PC-3 (cell line): ENCODE results near the gene CAMK2N2. TPM values are rescaled to one million over a fixed set of nuclear protein-coding genes. Genes with fewer than 3 reads are reported as not detected.

Experiments used
- ATAC-seq: fragments of 200-7000 bp; cut with Tn5 transposase; 2 replicates; pipeline ENCODE4 v1.9.1; 2020; ENCODE audit warnings: mild to moderate bottlenecking, moderate library complexity
- BruUV-seq: library from RNA; stranded (reverse); fragments of 400-500 nt; replicated peaks from 2 replicates; lab custom pipeline; 2021; lab: Mats Ljungman, UMichigan
- CTCF ChIA-PET: fragments of 300-600 bp; sonication (Branson Sonifier 250); formaldehyde crosslinking; loops from one replicate; lab custom pipeline; 2022; ENCODE audit warnings: antibody characterized with exemption; lab: Charles Lee
- POLR2A ChIA-PET: fragments of 300-600 bp; sonication (Branson Sonifier 250); formaldehyde crosslinking; loops from one replicate; lab custom pipeline; 2022; ENCODE audit warnings: antibody characterized with exemption; ENCODE audit not compliant: unreplicated experiment; lab: Charles Lee
- DNase-seq: peaks from one replicate; pipeline ENCODE4 v3.0.0-alpha.2; 2015
- H2AFZ ChIP-seq: fragments of 300-600 bp; sonication (generic); 2 replicates; pipeline ENCODE4 v1.6.0; 2016; ENCODE audit warnings: antibody characterized with exemption, low read length
- H3F3A ChIP-seq: fragments of 300-600 bp; sonication (generic); one replicate; pipeline ENCODE4 v1.6.0; 2017; ENCODE audit warnings: antibody characterized with exemption, low read length, control low read depth, mild to moderate bottlenecking; ENCODE audit not compliant: unreplicated experiment
- H3K27ac ChIP-seq: fragments of 300-600 bp; sonication (generic); 2 replicates; pipeline ENCODE4 v1.5.1; 2016; ENCODE audit warnings: mild to moderate bottlenecking, low read length
- H3K27me3 ChIP-seq: fragments of 300-600 bp; sonication (generic); 2 replicates; pipeline ENCODE4 v1.6.1; 2016; ENCODE audit warnings: low read length, mixed read lengths
- H3K36me3 ChIP-seq: fragments of 300-600 bp; sonication (generic); 2 replicates; pipeline ENCODE4 v1.6.1; 2016; ENCODE audit warnings: low read depth, mixed run types, low read length, mixed read lengths
- H3K4me1 ChIP-seq: fragments of 300-600 bp; sonication (generic); 2 replicates; pipeline ENCODE4 v1.5.1; 2016; ENCODE audit warnings: low read length; ENCODE audit not compliant: insufficient read depth
- H3K4me2 ChIP-seq: fragments of 300-600 bp; sonication (generic); 2 replicates; pipeline ENCODE4 v1.6.0; 2016; ENCODE audit warnings: low read length
- H3K4me3 ChIP-seq: fragments of 300-600 bp; sonication (generic); 2 replicates; pipeline ENCODE4 v1.5.1; 2016; ENCODE audit warnings: mild to moderate bottlenecking, low read length, mixed read lengths
- H3K79me2 ChIP-seq: fragments of 300-600 bp; sonication (generic); 2 replicates; pipeline ENCODE4 v1.6.1; 2017; ENCODE audit warnings: low read length, mixed read lengths
- H3K9ac ChIP-seq: fragments of 300-600 bp; sonication (generic); 2 replicates; pipeline ENCODE4 v1.6.0; 2016; ENCODE audit warnings: mild to moderate bottlenecking, low read length
- H3K9me2 ChIP-seq: fragments of 300-600 bp; sonication (generic); replicated peaks from 2 replicates; pipeline ENCODE4 v1.6.1; 2016; ENCODE audit warnings: mixed run types, low read length, mixed read lengths
- H3K9me3 ChIP-seq: fragments of 300-600 bp; sonication (generic); 2 replicates; pipeline ENCODE4 v1.6.1; 2016; ENCODE audit warnings: low read length, mixed read lengths
- H4K20me1 ChIP-seq: fragments of 300-600 bp; sonication (generic); 2 replicates; pipeline ENCODE4 v1.6.1; 2016; ENCODE audit warnings: low read length, mixed read lengths
- CTCF ChIP-seq: fragments of 300-600 bp; sonication (generic); conservative IDR thresholded peaks from 2 replicates; pipeline ENCODE4 v1.5.1; 2017; ENCODE audit warnings: antibody characterized with exemption, low read depth, mild to moderate bottlenecking, low read length
- EZH2 ChIP-seq: fragments of 300-600 bp; sonication (generic); IDR thresholded peaks from one replicate; pipeline ENCODE4 v1.6.1; 2017; ENCODE audit warnings: antibody characterized with exemption, mild to moderate bottlenecking, low read length; ENCODE audit not compliant: unreplicated experiment
- EZH2phosphoT487 ChIP-seq: fragments of 300-600 bp; sonication (generic); IDR thresholded peaks from 2 replicates; pipeline ENCODE4 v1.6.1; 2018; ENCODE audit warnings: mild to moderate bottlenecking, antibody characterized with exemption, low read length, borderline replicate concordance
- intact Hi-C: fragments of 100-400 bp; cut with micrococcal nuclease; formaldehyde crosslinking; loops from 2 replicates; pipeline ENCODE4 v1.9.0; 2023
- total RNA-seq: library from RNA; depleted of rRNA; stranded (reverse); fragments of >200 nt; gene quantifications from 2 replicates; pipeline ENCODE4 v1.2.3, GENCODE V29; 2014

CAMK2N2 gene
- total RNA-seq, 1 experiment from 2014 or later, result 1.1 TPM

GRCh38 chr3:184240384-184241140, 20.8 kb downstream of the CAMK2N2 start:
- no peaks in the 10 kb centered on the region for H3K79me2 ChIP-seq
- H3F3A ChIP-seq, result no peaks in the 10 kb centered on the region
- no peak overlapping the region for H2AFZ ChIP-seq
- TF ChIP-seq CTCF, result no peak
- no peak for TF ChIP-seq EZH2phosphoT487
- no peak for TF ChIP-seq EZH2
- BruUV-seq, result no TSS peak
- H3K36me3 ChIP-seq, result peaks cover 24% of the 10 kb centered on the region
- CTCF ChIA-PET, result interaction anchor here (0.6 kb wide), 1 partner anchor 43 kb away, joined by 3 read pairs; no protein-coding TSS in a partner anchor
- DNase-seq (peak; percentile 54), ATAC-seq (peak; percentile 55)
- no peak overlapping the region for H3K27ac ChIP-seq
- no peaks in the 10 kb centered on the region for H3K9me3 ChIP-seq
- no peak overlapping the region for H3K4me3 ChIP-seq
- H3K27me3 ChIP-seq, result no peaks in the 10 kb centered on the region
- POLR2A ChIA-PET, result no interaction called here
- H3K4me1 ChIP-seq, result no peaks in the 10 kb centered on the region
- no peak overlapping the region for H3K9ac ChIP-seq
- no peak overlapping the region for H3K4me2 ChIP-seq
- intact Hi-C loops, result no loop called here
- no peaks in the 10 kb centered on the region for H4K20me1 ChIP-seq
- H3K9me2 ChIP-seq, result no peaks in the 10 kb centered on the region

- Histone ChIP-seq H3K9me2 (no peaks in the 10 kb centered on the region), H3K4me1 (no peaks in the 10 kb centered on the region), H4K20me1 (no peaks in the 10 kb centered on the region), H3K4me2 (no peak overlapping the region), H3K27me3 (no peaks in the 10 kb centered on the region), H3K4me3 (no peak overlapping the region), H3K27ac (no peak overlapping the region), H3K79me2 (no peaks in the 10 kb centered on the region), H3K9me3 (no peaks in the 10 kb centered on the region), H3K9ac (no peak overlapping the region), H3F3A (no peaks in the 10 kb centered on the region), H3K36me3 (peaks cover 19% of the 10 kb centered on the region), H2AFZ (no peak overlapping the region)
- TF ChIP-seq EZH2phosphoT487 (no peak), CTCF (no peak), EZH2 (no peak)
- BruUV-seq, result TSS peak; percentile 23
- POLR2A ChIA-PET, result no interaction called here
- intact Hi-C loops, result no loop called here
- ATAC-seq (no peak), DNase-seq (no peak)
- CTCF ChIA-PET, result no interaction called here
These were observed 21.6 kb downstream of the CAMK2N2 start for GRCh38 chr3:184239708-184240107.

GRCh38 chr3:184239221-184239620, 22.1 kb downstream of the CAMK2N2 start:
- CTCF ChIA-PET, result no interaction called here
- no TSS peak for BruUV-seq
- Histone ChIP-seq H3K4me2 (no peak overlapping the region), H3K27me3 (no peaks in the 10 kb centered on the region), H3K79me2 (no peaks in the 10 kb centered on the region), H3K4me3 (no peak overlapping the region), H3K9ac (no peak overlapping the region), H2AFZ (no peak overlapping the region), H3K36me3 (peaks cover 18% of the 10 kb centered on the region), H3K27ac (no peak overlapping the region), H3K9me3 (no peaks in the 10 kb centered on the region), H4K20me1 (no peaks in the 10 kb centered on the region), H3F3A (no peaks in the 10 kb centered on the region), H3K9me2 (no peaks in the 10 kb centered on the region), H3K4me1 (peaks cover 4% of the 10 kb centered on the region)
- intact Hi-C loops, result no loop called here
- ATAC-seq (no peak), DNase-seq (no peak)
- no peak for TF ChIP-seq CTCF
- POLR2A ChIA-PET, result no interaction called here
